HK-2 (cell line): ENCODE results near the gene HAUS6.
"Not testable (repeated sequence)": the region's sequence is repeated elsewhere in the genome, so short reads cannot be mapped to it uniquely, and the experiment has no call there.

Experiments used
- DNase-seq: peaks from one replicate; pipeline ENCODE4 v3.0.0-alpha.2; 2018; ENCODE audit not compliant: unreplicated experiment

Gene HAUS6

GRCh38 chr9:19102631-19103345 lies at the start of gene HAUS6:
HAUS6 (minus strand) TSS chr9:19102904; CDS start chr9:19102651, 253 bp downstream.
- DNase-seq, result peak; percentile 86

GRCh38 chr9:19152160-19152498 lies 49.4 kb upstream of the HAUS6 start:
- DNase-seq, result not testable (repeated sequence)

- DNase-seq, result no peak
Measured at GRCh38 chr9:19151425-19152159, 48.9 kb upstream of the HAUS6 start.

DNA sequence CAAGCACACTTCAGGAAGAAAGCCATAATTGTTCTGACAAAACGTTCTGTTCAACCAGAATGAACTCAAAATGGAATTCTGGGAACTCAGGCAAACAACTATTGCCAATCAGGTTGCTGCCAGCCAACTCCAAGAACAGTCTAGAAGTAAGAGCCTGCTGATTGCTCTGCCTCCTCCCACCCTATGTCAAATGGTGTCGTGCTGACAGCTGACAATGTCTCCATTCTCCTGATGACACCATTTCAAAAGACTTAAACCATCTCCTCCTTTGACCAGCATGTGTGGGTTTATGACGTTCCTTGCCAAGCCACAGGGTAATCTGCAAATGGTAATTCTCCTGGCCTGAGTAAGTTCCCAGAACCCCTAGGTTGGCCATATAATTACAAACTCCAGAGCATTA lies 46.5 kb upstream of the HAUS6 start:
- no peak for DNase-seq

GRCh38 chr9:19148187-19148586 lies 45.5 kb upstream of the HAUS6 start:
- DNase-seq, result no peak

GRCh38 chr9:19146441-19147024 lies 43.8 kb upstream of the HAUS6 start:
- no peak for DNase-seq

DNA sequence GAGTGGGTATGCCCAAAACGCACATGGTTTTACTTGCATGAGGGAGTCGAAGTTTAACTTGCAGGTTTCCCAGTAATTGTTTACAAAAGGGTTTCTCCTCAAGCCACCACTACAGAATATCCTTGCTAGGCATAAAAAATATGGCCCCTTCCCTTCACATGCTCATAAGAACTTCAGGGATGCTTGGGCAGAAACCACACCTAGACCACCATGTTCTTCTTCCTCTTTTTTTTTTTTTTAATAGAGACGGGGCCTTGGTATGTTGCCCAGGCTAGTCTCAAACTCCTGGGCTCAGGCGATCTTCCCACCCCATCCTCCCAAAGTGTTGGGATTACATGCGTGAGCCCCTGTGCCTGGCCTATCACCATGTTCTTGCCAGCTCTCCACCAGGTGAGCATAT lies 43.2 kb upstream of the HAUS6 start:
- DNase-seq, result no peak

DNA sequence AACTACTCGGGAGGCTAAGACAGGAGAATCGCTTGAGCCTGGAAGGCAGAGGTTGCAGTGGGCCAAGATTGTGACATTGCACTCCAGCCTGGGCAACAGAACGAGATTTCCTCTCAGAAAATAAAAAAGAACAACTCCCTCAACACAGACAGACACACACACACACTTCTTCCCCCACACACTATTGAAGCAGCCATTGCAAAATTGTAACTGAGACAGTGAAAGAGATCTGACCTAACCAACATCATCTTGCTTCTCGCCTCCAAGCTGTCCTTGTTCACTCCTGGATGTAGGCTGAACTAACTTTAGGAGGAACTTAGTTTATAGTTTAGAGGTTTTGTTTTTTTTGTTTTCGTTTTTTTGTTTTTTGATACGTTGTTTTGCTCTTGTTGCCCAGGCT lies 37.6 kb upstream of the HAUS6 start:
- DNase-seq, result no peak

DNA sequence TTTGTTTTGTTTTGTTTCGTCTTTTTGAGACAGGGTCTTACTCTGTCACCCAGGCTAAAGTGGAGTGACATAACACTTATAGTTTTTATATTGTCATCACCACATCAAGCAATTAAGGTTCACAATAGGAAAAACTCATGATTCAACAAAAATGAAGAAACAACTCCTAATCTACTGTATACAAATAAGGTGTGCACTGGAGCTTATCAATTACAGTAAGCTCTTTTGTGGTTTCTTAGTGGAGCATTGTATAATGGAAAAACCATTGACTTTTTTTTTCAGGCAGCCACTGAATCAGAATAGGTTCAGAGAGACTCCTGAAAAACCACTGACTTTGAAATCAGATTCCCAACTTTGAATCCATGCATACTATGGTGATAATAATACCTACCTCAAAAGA lies 35.4 kb upstream of the HAUS6 start:
- DNase-seq, result no peak

DNA sequence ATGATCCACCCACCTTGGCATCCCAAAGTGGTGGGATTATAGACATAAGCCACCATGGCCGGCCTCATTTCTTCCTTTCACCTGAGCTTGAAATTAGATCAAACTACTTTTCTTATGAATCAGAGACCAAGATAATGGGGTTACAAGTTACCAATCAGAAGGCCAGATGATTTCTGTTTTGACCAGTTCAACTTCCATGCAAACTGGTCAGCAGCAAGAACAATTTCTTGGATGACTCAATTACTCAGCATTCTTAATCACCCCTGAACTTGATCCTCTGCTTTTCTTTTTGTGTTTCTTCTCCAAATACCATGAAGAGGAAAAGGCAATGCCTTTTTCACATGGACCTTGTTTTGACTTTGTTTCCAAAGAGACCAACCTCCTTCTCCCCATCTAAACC lies 34.6 kb upstream of the HAUS6 start:
- no peak for DNase-seq

DNA sequence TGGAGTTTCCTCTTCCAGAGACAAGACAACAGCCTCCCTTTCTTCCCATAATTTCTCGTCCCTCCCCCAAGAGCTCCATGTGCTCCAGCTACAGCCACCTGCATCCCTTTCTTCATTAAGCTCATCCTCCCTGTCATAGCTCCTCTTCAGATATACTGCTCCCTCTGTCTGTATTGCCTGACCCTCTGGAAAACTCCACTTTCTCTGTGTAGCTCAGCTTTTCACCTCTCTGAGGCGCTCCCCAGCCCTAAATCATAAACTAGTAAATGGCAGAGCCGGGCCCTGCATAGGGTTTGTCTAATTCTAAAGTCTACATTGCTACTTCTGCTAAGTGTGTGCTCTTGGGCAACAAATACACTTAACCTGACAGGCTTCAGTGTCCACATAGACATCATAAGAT lies 33.4 kb upstream of the HAUS6 start:
- no peak for DNase-seq

- DNase-seq, result no peak
Measured at GRCh38 chr9:19133549-19134345, 31.0 kb upstream of the HAUS6 start.

- DNase-seq, result no peak
Measured at GRCh38 chr9:19130436-19130835, 27.7 kb upstream of the HAUS6 start.

DNA sequence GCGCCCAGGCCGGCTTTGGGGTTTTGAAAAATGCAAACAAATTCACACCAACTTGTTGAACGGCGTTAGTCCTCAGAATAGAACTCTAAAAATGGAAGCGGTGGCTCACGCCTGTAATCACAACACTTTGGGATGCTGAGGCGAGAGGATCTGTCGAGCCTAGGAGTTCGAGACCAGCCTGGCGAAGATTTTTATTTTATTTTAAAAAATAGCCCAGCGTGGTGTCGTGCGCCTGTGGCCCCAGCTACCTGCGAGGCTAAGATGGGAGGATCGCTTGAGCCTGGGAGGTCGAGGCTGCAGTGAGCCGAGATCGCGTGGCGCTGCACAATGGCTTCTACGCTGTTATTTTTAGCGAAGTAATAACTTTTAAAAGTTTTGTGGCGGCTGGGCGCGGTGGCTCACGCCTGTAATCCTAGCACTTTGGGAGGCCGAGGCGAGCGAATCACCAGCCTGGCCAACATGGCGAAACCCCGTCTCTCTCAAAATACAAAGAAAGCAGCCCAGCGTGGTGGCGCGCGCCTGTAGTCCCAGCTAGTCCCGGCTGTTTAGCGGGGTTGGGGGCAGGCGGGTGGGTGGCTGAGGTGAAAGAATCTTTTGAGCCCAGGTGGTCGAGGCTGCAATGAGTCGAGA lies 25.3 kb upstream of the HAUS6 start:
- no peak for DNase-seq

DNA sequence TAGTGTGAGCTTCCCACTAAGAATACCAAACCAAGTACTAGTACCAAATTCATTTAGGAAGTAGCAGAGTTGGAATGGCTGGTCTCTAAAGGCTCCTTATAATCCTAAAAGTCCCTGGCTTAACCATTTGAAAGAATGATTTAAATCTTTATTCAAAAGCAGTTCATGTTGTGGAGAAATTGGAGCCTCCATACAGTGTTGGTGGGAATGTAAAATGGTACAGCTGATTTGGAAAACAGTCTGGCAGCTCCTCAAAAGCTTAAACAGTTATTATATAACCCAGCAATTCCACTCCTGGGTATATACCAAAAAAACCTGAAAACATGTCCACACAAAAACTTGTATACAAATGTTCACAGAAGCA lies 21.7 kb upstream of the HAUS6 start:
- DNase-seq, result no peak

- DNase-seq, result no peak
Measured at GRCh38 chr9:19122490-19123042, 19.9 kb upstream of the HAUS6 start.

GRCh38 chr9:19120877-19121276 lies 18.2 kb upstream of the HAUS6 start:
- no peak for DNase-seq

DNA sequence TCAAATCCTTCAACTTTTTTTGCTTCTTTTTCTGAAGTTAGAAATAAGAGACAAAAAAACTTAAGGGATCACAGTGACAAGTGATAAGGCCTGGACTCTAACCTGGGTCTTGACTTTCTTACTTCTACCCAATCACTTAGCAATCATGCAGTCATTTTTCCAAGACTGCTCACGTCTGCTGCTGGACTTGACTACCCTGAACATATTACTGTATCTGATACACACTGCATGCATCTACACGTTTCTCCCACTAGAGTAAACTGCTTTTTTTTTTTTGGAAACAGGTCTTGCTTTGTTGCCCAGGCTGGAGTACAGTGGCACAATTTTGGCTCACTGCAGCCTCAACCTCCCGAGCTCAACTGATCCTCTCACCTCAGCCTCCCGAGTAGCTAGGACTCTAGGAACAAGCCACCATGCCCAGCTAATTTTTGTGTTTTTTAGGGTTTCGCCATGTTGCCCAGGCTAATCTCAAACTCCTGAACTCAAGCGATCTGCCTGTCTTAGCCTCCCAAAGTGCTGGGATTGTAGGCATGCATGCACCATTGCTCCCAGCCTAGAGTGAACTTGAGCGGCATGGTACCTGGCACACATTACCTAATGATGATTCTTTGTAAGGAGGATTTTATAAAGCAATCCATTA lies 17.2 kb upstream of the HAUS6 start:
- DNase-seq, result no peak

GRCh38 chr9:19119246-19119645 lies 16.5 kb upstream of the HAUS6 start:
- DNase-seq, result no peak

DNA sequence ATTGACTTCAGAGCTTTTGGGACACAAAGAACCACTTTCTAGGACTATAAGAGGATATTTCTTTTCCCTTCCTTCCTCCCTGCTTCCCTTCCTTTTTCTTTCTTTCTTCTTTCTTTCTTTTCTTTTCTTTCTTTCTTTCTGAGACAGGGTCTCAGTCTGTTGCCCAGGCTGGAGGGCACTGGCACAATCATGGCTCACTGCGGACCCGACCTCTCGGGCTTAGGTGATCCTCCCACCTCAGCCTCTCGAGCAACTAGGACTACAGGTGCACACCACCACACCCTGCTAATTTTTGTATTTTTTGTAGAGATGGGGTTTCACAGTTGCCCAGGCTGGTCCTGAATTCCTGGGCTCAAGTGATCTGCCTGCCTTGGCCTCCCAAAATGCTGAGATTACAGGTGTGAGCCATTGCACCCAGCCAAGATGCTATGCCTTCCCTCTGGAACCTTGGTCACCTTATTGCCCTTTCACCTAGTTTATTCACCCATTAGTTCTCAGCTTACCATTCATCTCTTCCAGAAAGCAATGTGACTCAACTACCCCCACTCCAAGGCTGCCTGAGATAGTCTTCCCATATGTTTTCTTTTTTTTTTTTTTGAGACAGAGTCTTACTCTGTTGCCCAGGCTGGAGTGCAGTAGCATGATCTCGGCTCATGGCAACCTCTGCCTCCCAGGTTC lies 14.5 kb upstream of the HAUS6 start:
- no peak for DNase-seq
